ENCODE data around the gene FBLN2. TPM values are rescaled to one million over a fixed set of nuclear protein-coding genes. Genes with fewer than 3 reads are reported as not detected.

The FBLN2 gene
- total and polyA plus RNA-seq, 4 donors: 1.3 to 9.1 (median 4.3) TPM

DNA sequence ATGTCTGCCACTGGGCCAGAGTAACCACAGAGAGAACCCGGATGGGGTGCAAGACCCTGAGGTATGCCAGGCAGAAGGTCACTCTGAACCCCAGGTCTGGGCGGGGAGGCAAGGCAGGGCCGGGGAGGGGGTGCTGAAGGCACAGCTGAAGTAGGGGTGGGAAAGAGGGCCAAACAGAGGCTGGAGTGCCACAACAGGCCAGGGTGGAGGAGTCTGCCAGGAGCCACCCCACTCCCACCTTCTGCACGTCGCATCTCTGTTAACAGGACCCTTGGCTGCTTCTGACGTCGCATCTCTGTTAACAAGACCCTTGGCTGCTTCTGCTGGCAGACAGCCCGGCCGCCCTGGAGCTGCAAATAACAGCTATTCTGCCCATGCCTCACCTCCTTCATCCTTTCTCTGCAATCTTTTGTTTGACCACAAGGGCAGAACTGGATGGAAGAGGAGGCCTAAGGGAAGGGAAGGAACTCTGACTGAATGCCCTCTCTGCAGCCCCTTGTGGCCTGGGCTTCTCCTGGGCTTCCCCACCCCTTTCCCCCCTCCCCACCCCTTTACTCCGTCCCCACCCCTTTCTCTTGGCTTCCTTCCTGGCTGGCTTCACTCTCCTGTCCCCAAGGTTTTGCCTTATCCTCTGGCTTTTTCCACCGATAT lies 20.6 kb upstream of the FBLN2 start:
- no peak for TF ChIP-seq EGR1 (IDR thresholded peaks at IDR 0.05; ENCODE audit: low read depth in 2 of 2)
- TF ChIP-seq JUND (IDR thresholded peaks at IDR 0.05): no peak
- TF ChIP-seq GABPA (IDR thresholded peaks at IDR 0.05 in 1 of 2, conservative IDR thresholded peaks at IDR 0.05 in 1 of 2): no peak
- no peak for TF ChIP-seq RAD21 (IDR thresholded peaks at IDR 0.05)
- no peak for TF ChIP-seq RXRA (IDR thresholded peaks at IDR 0.05)
- no peak for TF ChIP-seq YY1 (IDR thresholded peaks at IDR 0.05)
- no peak for TF ChIP-seq HNF4A (conservative IDR thresholded peaks at IDR 0.05)
- TF ChIP-seq, protein P1, sequence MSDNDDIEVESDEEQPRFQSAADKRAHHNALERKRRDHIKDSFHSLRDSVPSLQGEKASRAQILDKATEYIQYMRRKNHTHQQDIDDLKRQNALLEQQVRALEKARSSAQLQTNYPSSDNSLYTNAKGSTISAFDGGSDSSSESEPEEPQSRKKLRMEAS (IDR thresholded peaks at IDR 0.05): no peak
- no peak for TF ChIP-seq HNF4G (IDR thresholded peaks at IDR 0.05)
- TF ChIP-seq NR2F2 (IDR thresholded peaks at IDR 0.05): no peak
- TF ChIP-seq TAF1 (conservative IDR thresholded peaks at IDR 0.05): no peak
- TF ChIP-seq FOXA2 (IDR thresholded peaks at IDR 0.05): no peak
- no peak for TF ChIP-seq FOXA1 (IDR thresholded peaks at IDR 0.05)
- Histone ChIP-seq H3K27ac (ENCODE audit: low read depth in 1 of 2, low read length in 2 of 2) (no peak overlapping the region), H3K36me3 (ENCODE audit: control insufficient read depth in 4 of 4, insufficient read depth in 3 of 4, low read depth in 1 of 4, low read length in 3 of 4) (no peaks in the 10 kb centered on the region), H3K9ac (ENCODE audit: low read depth in 1 of 2, low read length in 2 of 2) (no peak overlapping the region), H3K9me3 (ENCODE audit: control insufficient read depth in 4 of 4, low read length in 3 of 4) (no peaks in the 10 kb centered on the region), H3K27me3 (ENCODE audit: control insufficient read depth in 4 of 4, insufficient read depth in 4 of 4, low read length in 3 of 4) (peaks cover 0 to 22% (median 3%) of the 10 kb centered on the region in 4 donors), H3K4me1 (ENCODE audit: control insufficient read depth in 4 of 4, insufficient read depth in 4 of 4, low read length in 3 of 4) (peaks cover 0 to 5% (median 3%) of the 10 kb centered on the region in 4 donors), H3K4me3 (ENCODE audit: low read depth in 1 of 3, low read length in 3 of 3) (no peak overlapping the region)
- WGBS: 59% methylated on average over 11 of the region's 11 CpGs
- no peak for DNase-seq (ENCODE audit: low spot score)

DNA sequence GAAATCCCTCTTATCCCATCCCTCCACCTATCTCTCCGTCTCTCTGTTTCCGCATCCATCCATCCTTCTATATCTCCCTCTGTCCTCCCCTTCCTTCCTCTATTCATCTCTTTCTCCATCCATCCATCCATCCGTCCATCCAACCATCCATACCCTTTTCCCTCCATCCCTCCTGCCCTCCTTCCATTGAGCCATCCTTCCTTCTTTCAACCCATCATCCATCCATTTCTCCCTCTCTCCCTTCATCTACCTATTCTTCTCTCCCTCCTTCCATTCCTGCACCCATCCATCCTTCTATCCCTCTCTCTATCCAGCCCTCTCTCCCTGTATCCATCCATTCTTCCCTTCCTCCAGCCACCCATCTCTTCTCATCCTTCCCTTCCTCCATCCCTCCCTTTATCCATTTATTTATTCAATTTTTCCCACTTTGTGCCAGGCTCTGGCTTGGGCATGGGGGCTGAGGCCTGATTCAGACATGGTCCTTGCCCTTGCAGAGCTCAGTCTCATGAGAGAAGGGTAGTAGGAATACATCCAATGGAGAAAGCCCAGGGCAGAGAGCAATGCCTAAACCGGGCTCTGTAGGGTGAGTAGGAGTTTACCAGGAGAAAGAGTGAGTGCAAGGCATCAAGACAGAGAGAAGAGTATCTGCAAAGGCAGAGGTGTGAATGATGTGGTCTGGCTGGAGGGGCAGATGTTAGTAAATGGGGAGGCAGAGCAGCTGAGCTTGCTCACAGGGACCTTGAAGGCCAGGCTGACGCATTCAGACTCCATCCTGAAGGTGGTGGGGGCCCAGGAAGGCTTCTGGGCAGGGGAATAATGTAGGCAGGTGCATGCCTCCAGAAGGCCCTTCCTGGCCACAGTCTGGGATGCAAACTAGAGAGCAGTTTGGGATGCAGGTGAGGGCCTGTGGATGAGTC lies 19.5 kb upstream of the FBLN2 start:
- 76% methylated on average over 5 of the region's 5 CpGs for WGBS
- no peak for DNase-seq (ENCODE audit: low spot score)
- peaks cover 3 to 22% (median 4%) of the 10 kb centered on the region in 4 donors for H3K27me3 ChIP-seq (ENCODE audit: control insufficient read depth in 4 of 4, insufficient read depth in 4 of 4, low read length in 3 of 4)
- H3K9ac ChIP-seq (ENCODE audit: low read depth in 1 of 2, low read length in 2 of 2): no peak overlapping the region
- no peaks in the 10 kb centered on the region for H3K9me3 ChIP-seq (ENCODE audit: control insufficient read depth in 4 of 4, low read length in 3 of 4)
- H3K4me3 ChIP-seq (ENCODE audit: low read depth in 1 of 3, low read length in 3 of 3): no peak overlapping the region
- peaks cover 0 to 4% (median 3%) of the 10 kb centered on the region in 4 donors for H3K4me1 ChIP-seq (ENCODE audit: control insufficient read depth in 4 of 4, insufficient read depth in 4 of 4, low read length in 3 of 4)
- no peaks in the 10 kb centered on the region for H3K36me3 ChIP-seq (ENCODE audit: control insufficient read depth in 4 of 4, insufficient read depth in 3 of 4, low read depth in 1 of 4, low read length in 3 of 4)
- H3K27ac ChIP-seq (ENCODE audit: low read depth in 1 of 2, low read length in 2 of 2): no peak overlapping the region
- no peak for TF ChIP-seq FOXA1 (IDR thresholded peaks at IDR 0.05)
- TF ChIP-seq, protein P1 (IDR thresholded peaks at IDR 0.05): no peak
- no peak for TF ChIP-seq RAD21 (IDR thresholded peaks at IDR 0.05)
- TF ChIP-seq TAF1 (conservative IDR thresholded peaks at IDR 0.05): no peak
- no peak for TF ChIP-seq NR2F2 (IDR thresholded peaks at IDR 0.05)
- TF ChIP-seq, protein P2, sequence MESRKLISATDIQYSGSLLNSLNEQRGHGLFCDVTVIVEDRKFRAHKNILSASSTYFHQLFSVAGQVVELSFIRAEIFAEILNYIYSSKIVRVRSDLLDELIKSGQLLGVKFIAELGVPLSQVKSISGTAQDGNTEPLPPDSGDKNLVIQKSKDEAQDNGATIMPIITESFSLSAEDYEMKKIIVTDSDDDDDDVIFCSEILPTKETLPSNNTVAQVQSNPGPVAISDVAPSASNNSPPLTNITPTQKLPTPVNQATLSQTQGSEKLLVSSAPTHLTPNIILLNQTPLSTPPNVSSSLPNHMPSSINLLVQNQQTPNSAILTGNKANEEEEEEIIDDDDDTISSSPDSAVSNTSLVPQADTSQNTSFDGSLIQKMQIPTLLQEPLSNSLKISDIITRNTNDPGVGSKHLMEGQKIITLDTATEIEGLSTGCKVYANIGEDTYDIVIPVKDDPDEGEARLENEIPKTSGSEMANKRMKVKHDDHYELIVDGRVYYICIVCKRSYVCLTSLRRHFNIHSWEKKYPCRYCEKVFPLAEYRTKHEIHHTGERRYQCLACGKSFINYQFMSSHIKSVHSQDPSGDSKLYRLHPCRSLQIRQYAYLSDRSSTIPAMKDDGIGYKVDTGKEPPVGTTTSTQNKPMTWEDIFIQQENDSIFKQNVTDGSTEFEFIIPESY (IDR thresholded peaks at IDR 0.05): no peak
- TF ChIP-seq, protein P3, sequence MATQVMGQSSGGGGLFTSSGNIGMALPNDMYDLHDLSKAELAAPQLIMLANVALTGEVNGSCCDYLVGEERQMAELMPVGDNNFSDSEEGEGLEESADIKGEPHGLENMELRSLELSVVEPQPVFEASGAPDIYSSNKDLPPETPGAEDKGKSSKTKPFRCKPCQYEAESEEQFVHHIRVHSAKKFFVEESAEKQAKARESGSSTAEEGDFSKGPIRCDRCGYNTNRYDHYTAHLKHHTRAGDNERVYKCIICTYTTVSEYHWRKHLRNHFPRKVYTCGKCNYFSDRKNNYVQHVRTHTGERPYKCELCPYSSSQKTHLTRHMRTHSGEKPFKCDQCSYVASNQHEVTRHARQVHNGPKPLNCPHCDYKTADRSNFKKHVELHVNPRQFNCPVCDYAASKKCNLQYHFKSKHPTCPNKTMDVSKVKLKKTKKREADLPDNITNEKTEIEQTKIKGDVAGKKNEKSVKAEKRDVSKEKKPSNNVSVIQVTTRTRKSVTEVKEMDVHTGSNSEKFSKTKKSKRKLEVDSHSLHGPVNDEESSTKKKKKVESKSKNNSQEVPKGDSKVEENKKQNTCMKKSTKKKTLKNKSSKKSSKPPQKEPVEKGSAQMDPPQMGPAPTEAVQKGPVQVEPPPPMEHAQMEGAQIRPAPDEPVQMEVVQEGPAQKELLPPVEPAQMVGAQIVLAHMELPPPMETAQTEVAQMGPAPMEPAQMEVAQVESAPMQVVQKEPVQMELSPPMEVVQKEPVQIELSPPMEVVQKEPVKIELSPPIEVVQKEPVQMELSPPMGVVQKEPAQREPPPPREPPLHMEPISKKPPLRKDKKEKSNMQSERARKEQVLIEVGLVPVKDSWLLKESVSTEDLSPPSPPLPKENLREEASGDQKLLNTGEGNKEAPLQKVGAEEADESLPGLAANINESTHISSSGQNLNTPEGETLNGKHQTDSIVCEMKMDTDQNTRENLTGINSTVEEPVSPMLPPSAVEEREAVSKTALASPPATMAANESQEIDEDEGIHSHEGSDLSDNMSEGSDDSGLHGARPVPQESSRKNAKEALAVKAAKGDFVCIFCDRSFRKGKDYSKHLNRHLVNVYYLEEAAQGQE (IDR thresholded peaks at IDR 0.05): no peak
- TF ChIP-seq EGR1 (IDR thresholded peaks at IDR 0.05; ENCODE audit: low read depth in 2 of 2): no peak
